HG03139 (cell line): Measurements from ENCODE around the gene CFAP161.

Experiments
- ATAC-seq: cut with Tn5 transposase; IDR thresholded peaks from one replicate; pipeline ENCODE4 v1.9.1; 2021; ENCODE audit not compliant: unreplicated experiment

Gene CFAP161

DNA sequence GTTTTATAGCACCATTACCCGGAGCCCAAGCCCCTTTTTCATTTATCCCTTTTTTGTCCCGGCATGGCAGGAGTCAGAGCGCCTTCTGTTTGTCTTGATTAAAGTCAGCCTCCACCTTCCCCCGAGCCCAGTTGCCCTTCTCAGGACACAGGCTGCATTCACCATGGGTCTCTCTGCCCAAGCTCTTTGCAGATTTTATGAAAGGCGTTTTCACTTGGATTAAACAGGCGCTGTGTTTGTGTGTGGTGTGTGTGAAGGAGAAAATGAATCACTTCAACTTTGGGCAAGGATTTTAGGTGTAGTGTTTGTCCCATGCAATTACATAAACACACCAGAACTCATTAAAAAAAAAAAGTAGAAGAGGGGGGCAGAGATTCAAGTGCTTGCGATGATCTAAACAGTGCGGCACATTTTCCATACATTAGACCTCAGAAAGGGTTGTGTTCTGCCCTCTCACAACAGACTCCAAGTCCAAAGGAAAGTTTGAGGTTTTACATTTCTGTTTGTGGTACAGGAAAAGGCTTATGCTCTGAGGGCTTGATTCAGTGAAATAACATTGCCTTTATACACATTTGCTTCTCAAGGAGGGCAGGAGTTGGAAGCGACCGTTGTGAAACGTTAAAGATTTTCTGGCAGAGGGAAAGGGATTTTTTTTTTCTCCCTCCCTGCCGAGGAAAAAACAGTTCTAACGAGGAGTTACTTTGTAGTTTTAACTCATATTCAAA, 48.1 kb downstream of the CFAP161 start:
- ATAC-seq: no peak

DNA sequence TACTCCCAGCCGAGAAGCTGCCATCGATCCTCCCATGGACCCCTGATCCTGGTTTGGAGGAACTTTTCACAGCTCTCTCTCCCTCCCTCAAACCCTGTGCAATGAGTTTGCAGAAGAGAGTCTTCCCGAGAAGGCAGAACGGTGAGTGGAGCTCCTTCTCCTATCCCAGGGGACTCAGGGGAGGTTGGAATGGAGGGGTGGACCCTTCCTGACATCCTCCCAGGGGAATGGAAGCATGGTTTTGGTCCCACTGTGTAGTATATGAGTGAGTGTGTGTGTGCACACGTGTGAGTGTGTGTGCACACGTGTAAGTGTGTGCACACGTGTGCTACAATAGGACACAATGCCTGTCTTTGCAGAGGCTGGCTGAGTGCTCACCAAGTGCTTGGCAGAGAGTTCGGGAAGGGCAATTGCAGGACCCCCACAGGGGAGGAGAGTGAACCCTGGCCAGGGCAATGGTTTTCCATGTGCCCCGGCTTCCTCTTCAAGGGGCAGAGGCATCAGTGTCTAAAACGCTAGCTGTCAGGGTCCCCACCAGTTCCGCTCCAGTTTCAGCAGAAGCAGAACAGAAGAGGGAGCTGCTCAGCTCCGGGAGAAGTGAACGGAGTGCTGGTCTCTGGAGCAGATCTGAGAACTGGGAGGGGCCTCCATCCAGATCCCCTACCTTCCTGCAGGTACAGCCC, 48.8 kb downstream of the CFAP161 start:
- no peak for ATAC-seq

DNA sequence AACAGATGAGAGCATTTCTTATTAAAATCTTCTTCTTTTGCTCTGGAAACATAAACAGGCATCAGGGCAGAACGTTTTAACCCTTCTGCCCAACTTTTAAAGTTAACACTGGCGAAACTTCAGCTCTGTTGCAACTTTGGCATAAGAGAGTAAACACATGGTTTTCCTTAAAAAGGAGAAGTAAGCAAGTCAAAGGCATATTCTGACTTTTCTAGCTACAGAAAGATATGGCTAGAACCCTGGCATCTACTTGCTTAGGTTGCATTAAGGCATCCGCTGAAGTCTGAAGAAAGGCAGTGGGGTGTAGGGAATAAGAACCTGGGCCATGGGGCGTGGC, 49.3 kb downstream of the CFAP161 start:
- no peak for ATAC-seq

DNA sequence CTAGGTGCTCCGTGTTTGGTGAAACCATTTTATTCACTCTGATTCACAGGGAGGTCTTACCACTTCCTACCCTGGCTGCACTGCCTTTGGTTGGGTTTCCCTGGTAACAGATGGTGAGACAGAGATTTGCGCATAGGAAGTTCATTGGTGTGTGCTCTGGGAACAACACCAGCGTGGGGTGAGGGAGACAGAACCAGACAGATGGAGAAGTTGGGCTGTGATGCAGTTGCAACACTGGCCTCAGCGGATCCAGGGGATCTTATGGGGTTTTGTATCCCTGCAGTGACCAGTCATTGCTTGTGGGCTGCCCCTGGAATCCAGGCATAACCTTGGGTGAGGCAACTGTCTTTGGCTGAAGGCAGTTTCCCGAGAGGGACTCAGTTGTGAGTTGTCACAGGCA, 50.1 kb downstream of the CFAP161 start:
- no peak for ATAC-seq

DNA sequence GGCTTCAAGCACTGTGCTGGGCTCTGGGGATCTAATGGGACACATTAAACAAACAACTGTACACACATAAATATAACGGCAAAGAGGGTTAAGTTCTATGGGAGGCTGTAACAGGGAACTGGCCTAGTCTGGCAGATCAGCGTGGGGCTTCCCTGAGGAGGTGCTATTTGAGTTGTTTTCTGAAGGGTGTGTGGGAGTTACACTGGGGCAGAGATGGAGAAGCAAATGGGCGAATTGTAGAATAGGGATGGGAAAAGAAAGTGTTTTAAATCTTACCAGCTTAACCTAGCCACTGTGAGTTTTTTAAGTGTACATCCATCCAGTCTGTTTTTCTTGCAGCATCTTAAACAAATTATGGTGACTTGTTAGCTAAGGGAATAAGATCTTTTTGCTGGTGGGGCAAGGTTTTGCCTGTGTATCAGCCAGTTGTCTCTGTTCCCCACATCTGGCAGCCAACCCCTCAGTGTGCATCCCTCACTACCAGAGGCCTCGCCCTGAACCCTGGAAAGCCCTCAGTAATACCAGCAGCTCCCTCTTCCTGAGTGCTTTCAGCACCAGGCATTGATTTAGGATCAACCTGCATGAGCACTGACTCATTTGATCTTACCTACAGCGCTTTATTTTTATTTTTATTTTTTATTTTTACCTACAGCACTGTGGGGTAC, 51.7 kb downstream of the CFAP161 start:
- ATAC-seq: no peak

- ATAC-seq: no peak
These were observed 54.3 kb downstream of the CFAP161 start for GRCh38 chr15:81188354-81188753.

GRCh38 chr15:81189583-81190283, 55.7 kb downstream of the CFAP161 start:
- no peak for ATAC-seq

- no peak for ATAC-seq
These were observed 56.9 kb downstream of the CFAP161 start for GRCh38 chr15:81190922-81191507.

- ATAC-seq: no peak
These were observed 57.6 kb downstream of the CFAP161 start for GRCh38 chr15:81191701-81192100.

DNA sequence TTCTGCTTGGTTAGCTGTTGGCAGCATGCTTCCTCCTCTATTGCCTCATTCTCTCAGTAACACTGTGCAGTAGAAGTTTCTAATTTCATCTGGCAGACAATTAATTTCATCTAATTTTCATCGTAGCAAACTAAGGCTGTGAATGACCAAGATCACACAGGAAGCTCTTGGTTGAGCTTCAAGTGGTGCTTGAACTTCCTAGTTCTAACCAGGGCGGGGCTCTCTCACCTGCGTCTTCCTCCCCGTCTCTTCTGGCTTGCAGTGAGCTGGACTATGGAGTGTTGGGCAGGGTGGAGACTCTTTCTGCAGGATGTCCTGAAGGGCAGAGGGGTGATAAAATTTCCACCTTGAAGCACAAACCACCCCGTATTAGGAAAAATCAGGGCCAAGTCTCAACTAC, 60.7 kb downstream of the CFAP161 start:
- no peak for ATAC-seq

GRCh38 chr15:81195339-81195864, 61.3 kb downstream of the CFAP161 start:
- ATAC-seq: no peak

- no peak for ATAC-seq
These were observed 62.6 kb downstream of the CFAP161 start, which contains the start of gene IL16 for GRCh38 chr15:81196576-81197254. Gene IL16, plus strand, starts transcription at chr15:81196879. Its CDS starts 28,521 bp downstream, at chr15:81225400.

- ATAC-seq: no peak
These were observed 63.2 kb downstream of the CFAP161 start for GRCh38 chr15:81197255-81197630.

DNA sequence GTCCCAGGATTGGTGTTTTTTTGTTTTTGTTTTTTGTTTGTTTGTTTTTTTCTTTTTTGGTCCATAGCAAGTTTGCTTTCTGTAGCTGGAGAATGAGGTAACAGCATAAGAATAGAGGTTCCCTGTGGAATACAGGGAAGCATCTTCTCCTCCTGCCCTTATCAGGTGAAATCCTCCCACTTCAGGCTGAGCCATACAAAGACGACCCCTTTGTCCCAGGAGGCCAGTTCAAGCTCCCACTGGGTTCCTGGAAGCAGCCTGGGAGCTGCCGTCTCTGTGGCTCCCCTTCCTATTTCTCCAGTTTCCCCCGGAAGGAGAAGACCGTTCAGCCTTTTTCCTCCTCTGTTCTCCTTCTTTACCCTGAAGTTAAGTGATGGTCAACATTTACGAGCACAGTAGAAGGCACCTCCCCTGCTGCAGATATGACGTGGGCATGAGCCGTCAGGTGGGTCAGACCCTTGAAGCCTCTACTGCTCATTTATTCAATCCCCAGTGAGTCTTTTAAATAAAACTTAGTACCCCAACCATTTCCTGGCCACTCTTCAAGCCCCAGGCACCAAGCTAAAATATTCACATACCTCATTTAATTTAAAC, 63.7 kb downstream of the CFAP161 start:
- ATAC-seq: no peak
